Posterior cingulate gyrus (tissue), 11 donors: ENCODE results near the gene RSPO1.

ENCODE experiments used
- DNase-seq, 10 donors: peaks; one replicate each; pipeline versions ENCODE4 v3.0.0 to v3.0.0-alpha.2; 2020 to 2021; ENCODE audit warnings: mixed read lengths in 3 of 10
- intact Hi-C: fragments of 100-400 bp; cut with DNase I; formaldehyde crosslinking; loops from one replicate; pipeline ENCODE4 v1.15.1; 2023

Gene RSPO1, protein sequence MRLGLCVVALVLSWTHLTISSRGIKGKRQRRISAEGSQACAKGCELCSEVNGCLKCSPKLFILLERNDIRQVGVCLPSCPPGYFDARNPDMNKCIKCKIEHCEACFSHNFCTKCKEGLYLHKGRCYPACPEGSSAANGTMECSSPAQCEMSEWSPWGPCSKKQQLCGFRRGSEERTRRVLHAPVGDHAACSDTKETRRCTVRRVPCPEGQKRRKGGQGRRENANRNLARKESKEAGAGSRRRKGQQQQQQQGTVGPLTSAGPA

DNA sequence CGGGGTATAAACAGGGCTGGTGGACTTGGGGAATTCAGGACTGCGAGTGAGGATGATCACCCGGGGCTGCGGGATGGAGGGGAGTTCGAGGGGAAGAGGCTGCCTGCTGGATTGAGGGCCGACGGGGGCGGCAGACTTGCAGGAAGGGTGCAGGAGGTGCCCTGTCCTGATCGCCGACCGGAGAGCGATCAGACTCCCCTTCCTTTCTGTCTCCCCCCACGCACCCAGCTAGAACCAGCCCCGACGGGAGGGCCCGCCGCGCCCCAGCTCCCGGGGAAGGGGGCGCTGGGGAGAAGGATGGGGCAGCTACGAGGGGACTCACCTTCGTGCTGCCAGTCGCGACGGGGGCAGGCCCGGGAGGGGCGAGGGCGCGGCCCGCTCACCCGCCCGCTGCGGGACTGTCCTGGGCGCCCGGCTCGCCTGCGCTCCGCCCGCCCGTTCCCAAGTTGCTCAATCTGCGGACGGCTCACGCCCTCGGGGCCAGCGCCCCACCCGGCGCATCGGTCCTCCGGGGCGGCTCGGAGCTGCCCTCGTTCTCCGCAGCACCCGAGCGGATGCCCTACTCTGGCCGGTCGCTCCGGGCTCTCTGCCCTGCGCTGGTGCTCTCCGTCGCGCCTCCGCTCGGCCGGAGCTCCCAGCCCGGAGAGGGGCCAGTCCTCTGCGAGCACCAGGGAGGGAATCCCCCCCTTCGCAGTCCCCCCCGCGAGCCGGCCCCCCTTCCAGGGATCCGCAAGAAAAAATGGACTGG lies at the start of gene RSPO1:
TSS of gene RSPO1 (minus strand) at position 649 of the 748 bp plus-strand sequence. CDS start 5,231 bp downstream, outside the sequence.
- DNase-seq: peak in 1 of 10 donors; percentile 62
- intact Hi-C loops: no loop called here

DNA sequence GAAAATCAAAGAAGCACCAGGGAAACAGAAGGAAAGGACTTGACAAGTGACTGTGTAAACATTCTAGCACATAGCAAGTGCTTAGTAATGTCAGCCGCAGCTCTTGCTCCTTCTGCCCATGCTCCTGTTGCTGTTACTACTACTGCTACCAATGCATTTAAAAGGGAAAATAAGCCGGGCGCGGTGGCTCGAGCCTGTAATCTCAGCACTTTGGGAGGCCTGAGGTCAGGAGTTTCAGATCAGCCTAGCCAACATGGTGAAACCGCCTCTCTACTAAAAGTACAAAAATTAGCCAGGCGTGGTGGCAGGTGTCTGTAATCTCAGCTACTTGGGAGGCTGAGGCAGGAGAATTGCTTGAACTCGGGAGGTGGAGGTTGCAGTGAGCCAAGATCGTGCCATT lies 49.5 kb upstream of the RSPO1 start:
- intact Hi-C loops: loop anchor here (5.0 kb wide), 1 partner anchor 82 kb away; no protein-coding TSS in a partner anchor
- peak in 1 of 10 donors; percentile 12 for DNase-seq

- intact Hi-C loops: loop anchor here (1.0 to 5.0 kb wide), 2 partner anchors 80 to 228 kb away; no protein-coding TSS in a partner anchor
Observed at GRCh38 chr1:37682334-37682987, 47.8 kb upstream of the RSPO1 start.

GRCh38 chr1:37680933-37681332 lies 46.2 kb upstream of the RSPO1 start:
- intact Hi-C loops: loop anchor here (5.0 kb wide), 1 partner anchor 79 kb away; no protein-coding TSS in a partner anchor
- peak in 1 of 10 donors; percentile 11 for DNase-seq

More at GRCh38 chr1:37682334-37682987, 47.8 kb upstream of the RSPO1 start:
- peak; percentile 54 to 95 (median 80) for DNase-seq

- DNase-seq: peak in 1 of 10 donors; percentile 37
- intact Hi-C loops: loop anchor here (10.0 kb wide), 1 partner anchor 1163 kb away; no protein-coding TSS in a partner anchor
Observed at GRCh38 chr1:37677808-37678207, 43.1 kb upstream of the RSPO1 start.

GRCh38 chr1:37677143-37677439 lies 42.4 kb upstream of the RSPO1 start:
- intact Hi-C loops: loop anchor here (10.0 kb wide), 1 partner anchor 1162 kb away; no protein-coding TSS in a partner anchor

DNA sequence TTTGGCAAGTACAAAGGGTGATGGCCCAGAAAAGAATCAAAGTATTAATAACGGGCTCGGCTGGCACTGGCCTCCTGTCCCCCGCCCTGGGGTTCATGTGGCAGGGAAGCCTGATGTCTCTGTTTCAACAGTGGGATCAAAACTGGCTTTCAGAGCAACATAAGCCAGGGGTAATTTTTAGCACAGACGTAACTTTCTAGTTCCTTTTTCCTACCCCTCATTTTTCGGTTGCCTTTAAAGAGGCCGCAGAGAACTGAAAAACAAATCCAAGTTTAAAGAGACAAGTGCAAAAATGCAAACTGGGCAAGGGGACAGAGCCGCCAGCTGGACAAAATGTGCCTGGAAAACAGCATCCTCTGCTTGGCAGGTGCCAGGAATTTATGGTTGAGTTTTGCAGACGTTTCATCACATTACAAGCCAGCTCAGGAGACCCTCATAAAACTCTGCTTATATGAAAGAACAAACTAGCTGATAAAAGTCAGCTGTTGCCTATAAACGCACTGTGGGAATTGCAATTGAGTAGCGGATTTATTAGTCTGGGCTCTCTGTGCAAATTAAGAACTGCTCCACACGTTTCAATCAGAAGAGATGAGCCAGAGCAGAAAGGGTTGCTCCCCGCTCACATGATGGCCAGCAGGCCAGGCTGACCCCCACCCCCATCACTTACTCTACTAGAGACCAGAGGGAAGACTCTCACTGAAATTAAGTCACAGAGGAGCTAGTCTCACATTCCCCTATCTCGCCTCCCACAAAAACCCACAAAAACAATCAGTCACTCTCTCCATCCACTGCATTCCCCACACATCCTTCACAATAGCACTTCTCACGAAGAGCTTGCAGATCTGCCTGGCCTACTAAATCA lies 41.8 kb upstream of the RSPO1 start:
- peak in 1 of 10 donors; percentile 42 for DNase-seq
- intact Hi-C loops: loop anchor here (10.0 kb wide), 1 partner anchor 1162 kb away; no protein-coding TSS in a partner anchor

More at GRCh38 chr1:37677143-37677439, 42.4 kb upstream of the RSPO1 start:
- DNase-seq: peak in 1 of 10 donors; percentile 13

DNA sequence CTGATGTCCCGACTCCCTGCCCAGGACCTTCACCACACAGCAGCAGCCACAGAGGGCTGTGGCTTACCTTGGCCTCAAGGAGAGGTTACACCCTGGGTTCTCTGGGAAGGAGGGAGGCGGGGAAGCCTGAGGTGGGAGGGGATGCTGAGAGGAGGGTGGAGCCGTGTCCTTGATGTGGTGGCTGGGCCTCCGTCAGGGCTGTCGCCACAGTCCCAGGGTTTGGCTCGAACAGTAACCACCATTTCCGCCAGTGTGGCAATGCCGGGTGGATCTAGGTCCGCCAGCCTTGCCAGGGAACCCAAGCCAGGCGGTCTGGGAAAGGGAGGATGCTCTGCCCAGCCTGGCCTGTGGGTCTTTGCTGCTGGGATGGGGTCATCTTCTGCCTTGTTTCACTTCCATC lies 39.2 kb upstream of the RSPO1 start:
- intact Hi-C loops: loop anchor here (10.0 kb wide), 1 partner anchor 1159 kb away; no protein-coding TSS in a partner anchor

GRCh38 chr1:37672136-37672870 lies 37.6 kb upstream of the RSPO1 start:
- intact Hi-C loops: loop anchor here (10.0 kb wide), 1 partner anchor 1158 kb away; no protein-coding TSS in a partner anchor
- peak in 1 of 10 donors; percentile 37 for DNase-seq

More for the DNA sequence above, 39.2 kb upstream of the RSPO1 start:
- peak in 1 of 10 donors; percentile 71 for DNase-seq

- intact Hi-C loops: loop anchor here (10.0 kb wide), 1 partner anchor 1156 kb away; no protein-coding TSS in a partner anchor
- DNase-seq: peak in 1 of 10 donors; percentile 20
Observed at GRCh38 chr1:37671261-37671660, 36.6 kb upstream of the RSPO1 start.

DNA sequence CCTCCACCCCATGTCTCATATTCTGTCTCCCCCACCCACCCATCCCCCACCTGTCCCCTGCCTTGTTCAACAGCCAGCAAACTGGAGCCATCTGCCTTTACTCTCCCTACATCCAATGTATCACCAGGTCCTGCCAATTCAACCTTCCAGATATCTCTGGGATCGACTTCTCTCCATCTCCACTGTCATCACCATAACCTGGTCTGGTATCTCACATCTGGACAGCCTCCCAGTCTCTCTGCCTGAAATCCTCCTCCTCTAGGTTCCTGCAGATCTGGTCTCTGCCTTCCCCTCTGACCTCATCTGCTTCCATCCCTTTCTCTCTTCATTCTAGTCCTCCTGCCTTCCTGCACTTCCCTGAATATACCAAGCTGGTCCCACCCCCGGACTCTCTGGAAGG lies 35.4 kb upstream of the RSPO1 start:
- intact Hi-C loops: loop anchor here (10.0 kb wide), 1 partner anchor 1155 kb away; no protein-coding TSS in a partner anchor
- DNase-seq: no peak

- intact Hi-C loops: no loop called here
- peak in 1 of 10 donors; percentile 46 for DNase-seq
Observed at GRCh38 chr1:37667023-37667671, 32.5 kb upstream of the RSPO1 start.

DNA sequence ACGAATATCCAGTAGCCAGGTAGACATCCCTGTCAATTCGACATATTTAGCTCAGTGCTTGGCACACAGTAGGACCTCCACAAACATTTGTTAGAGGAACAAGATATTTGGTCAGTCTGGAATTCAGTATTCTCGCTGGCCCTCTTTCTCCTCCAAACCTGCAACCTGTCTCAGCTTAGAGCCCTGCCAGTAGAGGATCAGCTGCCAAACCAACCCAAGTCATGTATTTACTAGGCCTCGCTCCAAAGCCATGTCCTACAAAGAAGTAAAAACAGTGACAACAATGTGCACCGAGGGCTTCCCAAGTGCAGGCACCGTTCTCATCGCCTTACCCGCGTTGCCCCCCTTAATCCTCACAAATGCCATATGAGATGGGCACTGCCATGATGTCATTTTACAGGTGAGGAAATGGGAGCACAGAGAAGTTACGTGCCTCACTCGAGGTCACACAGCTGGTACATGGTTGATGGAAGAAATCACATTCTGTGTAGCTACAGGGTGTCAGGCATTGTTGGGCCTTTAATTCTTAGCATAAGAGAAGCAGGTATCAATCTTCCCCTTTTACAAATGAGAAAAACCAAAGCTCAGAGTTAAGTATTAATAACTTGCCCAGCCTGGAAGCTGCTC lies 31.7 kb upstream of the RSPO1 start:
- peak in 1 of 10 donors; percentile 35 for DNase-seq
- intact Hi-C loops: no loop called here

- DNase-seq: peak in 2 of 10 donors; percentile 35 to 55
- intact Hi-C loops: no loop called here
Observed at GRCh38 chr1:37663426-37664000, 28.8 kb upstream of the RSPO1 start.

- peak in 2 of 10 donors; percentile 36 to 53 for DNase-seq
- intact Hi-C loops: no loop called here
Observed at GRCh38 chr1:37662031-37662755, 27.5 kb upstream of the RSPO1 start.

- intact Hi-C loops: no loop called here
- peak in 2 of 10 donors; percentile 38 to 42 for DNase-seq
Observed at GRCh38 chr1:37661401-37661800, 26.7 kb upstream of the RSPO1 start.

GRCh38 chr1:37660664-37661063 lies 26.0 kb upstream of the RSPO1 start:
- peak in 1 of 10 donors; percentile 20 for DNase-seq
- intact Hi-C loops: no loop called here
